H54 (cell line): Measurements from ENCODE around the gene MAGEB1.
A peak's percentile ranks its signal among the peaks of the same experiment; 100 is the strongest.

Source experiments
- DNase-seq: peaks from one replicate; pipeline ENCODE4 v3.0.0; 2011; ENCODE audit warnings: low spot score, mixed read lengths; ENCODE audit not compliant: insufficient read length
- FAIRE-seq: peaks from 3 replicates; lab custom pipeline; 2011; peaks lifted over from hg19 to GRCh38; lab: Jason Lieb, UNC
- POLR2A ChIP-seq: IDR thresholded peaks from 2 replicates; pipeline ENCODE4 v1.6.1; 2011; ENCODE audit warnings: low read depth, mild to moderate bottlenecking, low read length

Gene MAGEB1

DNA sequence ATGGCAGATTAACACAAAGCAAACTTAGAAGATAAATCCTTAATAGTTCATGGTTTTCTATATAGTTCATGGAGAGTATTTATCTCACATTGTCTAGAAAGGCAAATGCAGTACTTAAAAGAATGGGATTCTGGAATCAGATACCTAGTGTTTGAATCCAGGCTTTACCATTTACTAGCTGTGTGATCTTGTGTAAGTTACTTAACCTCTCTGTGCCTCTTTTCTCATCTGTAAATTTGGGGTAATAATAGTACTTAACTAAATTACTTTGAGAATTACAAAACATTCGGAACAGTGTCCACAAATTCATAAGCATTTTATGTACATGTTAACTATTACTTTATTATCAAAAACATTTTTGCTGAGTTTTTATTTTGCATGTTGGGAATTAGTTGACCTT is 15.8 kb downstream of the MAGEB1 start:
- DNase-seq: no peak
- no peak for TF ChIP-seq POLR2A
- FAIRE-seq: no peak

DNA sequence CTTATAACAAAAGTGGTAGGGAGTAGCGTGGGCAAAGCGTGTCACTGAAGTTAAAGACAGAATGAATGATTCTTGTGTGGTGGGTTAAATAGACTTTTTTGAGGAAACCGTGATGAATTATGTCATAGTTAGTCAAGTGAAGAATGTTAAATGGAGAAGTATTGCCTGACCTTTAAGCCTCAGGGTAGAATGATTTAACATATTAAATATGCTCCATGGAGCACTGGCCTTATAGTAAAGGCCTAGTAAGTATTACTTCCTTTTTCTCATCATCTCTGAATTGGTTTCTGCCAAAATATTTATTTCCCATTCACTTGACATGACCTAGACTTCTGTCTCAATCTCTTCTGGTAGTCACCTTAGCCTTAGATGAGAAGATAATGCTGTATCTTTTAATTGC is 23.7 kb downstream of the MAGEB1 start:
- no peak for DNase-seq
- TF ChIP-seq POLR2A: no peak
- FAIRE-seq: no peak

DNA sequence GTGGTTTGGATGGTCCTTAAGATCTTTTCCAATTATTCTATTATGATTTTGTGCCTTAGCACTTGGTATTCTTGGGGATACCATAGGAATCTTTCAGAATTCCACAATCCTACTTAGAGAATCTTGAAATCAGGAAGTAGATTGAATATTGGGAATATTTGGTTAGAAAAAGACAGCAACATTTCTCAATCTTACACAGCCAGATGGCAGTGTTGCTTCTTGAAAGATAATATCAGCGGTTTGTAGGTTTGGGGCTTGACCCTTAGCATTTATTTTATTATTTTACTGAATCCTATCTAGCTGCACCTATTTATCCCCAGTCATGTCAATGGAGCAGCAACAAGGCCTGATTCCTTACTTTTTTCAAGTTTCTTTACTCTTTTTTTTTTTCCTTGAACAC is 28.6 kb downstream of the MAGEB1 start:
- no peak for TF ChIP-seq POLR2A
- FAIRE-seq: no peak

DNA sequence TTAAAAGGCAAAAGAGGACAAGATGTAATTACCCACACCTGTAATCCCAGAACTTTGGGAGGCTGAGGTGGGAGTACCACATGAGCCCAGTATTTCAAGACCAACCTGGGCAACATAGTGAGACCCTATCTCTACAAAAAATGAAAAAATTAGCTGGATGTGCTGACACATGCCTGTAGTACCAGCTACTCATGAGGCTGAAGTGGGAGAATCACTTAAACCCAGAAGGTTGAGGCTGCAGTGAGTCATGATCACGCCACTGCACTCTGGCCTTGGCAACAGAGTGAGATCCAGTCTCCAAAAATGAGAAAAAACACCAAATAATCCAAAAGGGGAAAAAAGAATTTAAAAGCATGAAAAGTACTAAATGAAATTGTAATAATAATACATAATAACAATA is 31.4 kb downstream of the MAGEB1 start:
- FAIRE-seq (no peak), DNase-seq (no peak)
- no peak for TF ChIP-seq POLR2A

More for the DNA sequence above, 28.6 kb downstream of the MAGEB1 start:
- DNase-seq: no peak

DNA sequence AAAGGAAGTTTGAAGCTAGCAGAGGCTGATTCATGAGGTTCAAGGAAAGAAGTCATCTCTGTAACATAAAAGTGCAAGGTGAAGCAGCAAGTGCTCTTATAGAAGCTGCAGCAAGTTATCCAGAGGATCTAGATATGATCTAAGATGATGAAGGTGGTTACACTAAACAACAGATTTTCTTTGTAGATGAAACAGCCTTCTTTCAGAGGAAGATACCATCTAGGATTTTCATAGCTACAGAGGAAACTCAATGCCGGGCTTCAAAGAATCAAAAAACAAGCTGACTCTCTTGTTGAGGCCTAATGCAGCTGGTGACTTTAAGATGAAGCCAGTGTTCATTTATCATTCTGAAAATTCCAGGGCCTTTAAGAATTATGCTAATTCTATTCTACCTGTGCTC is 33.5 kb downstream of the MAGEB1 start:
- FAIRE-seq: no peak
- no peak for TF ChIP-seq POLR2A
- DNase-seq: no peak

- no peak for DNase-seq
- no peak for TF ChIP-seq POLR2A
- FAIRE-seq: no peak
These were observed 35.6 kb downstream of the MAGEB1 start for GRCh38 chrX:30282527-30282926.

DNA sequence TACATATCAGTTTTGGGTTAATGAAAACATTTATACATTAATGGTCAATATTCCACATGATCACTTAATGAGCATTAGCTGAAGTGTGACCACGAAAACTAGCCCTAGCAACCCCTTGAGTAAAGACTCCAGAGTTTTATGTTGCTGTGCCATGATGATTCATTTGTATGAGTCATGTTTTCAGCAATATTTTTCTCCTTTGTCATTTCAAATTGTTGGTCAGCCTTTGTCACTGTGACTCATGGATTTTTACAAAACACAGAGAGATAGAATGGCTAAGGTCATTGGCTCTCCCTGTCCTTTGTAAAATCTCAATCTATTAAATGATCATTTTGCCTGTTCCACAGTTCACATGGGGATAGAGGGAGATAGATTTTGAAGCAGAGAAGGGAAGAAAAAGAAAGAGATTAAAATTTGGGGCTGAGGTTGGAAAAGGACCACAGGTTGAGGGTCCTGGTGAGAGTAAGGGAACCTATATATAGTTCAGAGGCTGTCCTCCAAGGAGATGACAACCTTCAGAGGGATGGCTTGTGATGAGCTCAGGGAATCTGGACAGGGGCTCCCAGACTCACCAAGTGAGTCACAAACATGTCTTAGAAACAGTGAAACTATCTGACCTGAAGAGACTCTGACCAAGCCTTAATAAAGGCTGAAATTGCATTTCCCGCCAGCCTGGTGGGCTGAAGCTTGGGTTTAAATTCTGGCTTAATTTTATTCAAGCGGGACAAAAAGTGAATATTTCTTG is 36.7 kb downstream of the MAGEB1 start:
- peak; percentile 5 for DNase-seq
- FAIRE-seq: no peak
- no peak for TF ChIP-seq POLR2A

GRCh38 chrX:30296408-30297254 is 49.7 kb downstream of the MAGEB1 start:
- DNase-seq (no peak), FAIRE-seq (no peak)
- TF ChIP-seq POLR2A: no peak

GRCh38 chrX:30301208-30301607 is 54.3 kb downstream of the MAGEB1 start:
- no peak for DNase-seq
- no peak for TF ChIP-seq POLR2A
- no peak for FAIRE-seq
